Measurements from ENCODE around the gene EPM2A. TPM values are rescaled to one million over a fixed set of nuclear protein-coding genes. Genes with fewer than 3 reads are reported as not detected.

EPM2A gene
- total and polyA plus RNA-seq, 2 experiments from 2014 or later: 3.7 to 17.8 TPM

GRCh38 chr6:145620088-145620487 is 115.2 kb downstream of the EPM2A start (continued):
- TF ChIP-seq REST (IDR thresholded peaks at IDR 0.05; ENCODE audit: unreplicated experiment) (no peak), CTCF (conservative IDR thresholded peaks at IDR 0.05; ENCODE audit: low read depth in 2 of 2) (no peak), ZNF114 (CRISPR knock-in tag; IDR thresholded peaks at IDR 0.05) (no peak)

GRCh38 chr6:145609521-145609920 is 125.8 kb downstream of the EPM2A start:
- Histone ChIP-seq H4K20me1 (replicated peaks; ENCODE audit: insufficient read depth) (no peaks in the 10 kb centered on the region), H2AFZ (no peak overlapping the region), H3K4me3 (no peak overlapping the region), H3K79me2 (replicated peaks; ENCODE audit: insufficient read depth) (no peaks in the 10 kb centered on the region), H3K9me2 (ENCODE audit: insufficient read depth) (no peaks in the 10 kb centered on the region), H3K4me2 (no peak overlapping the region), H3F3A (replicated peaks; ENCODE audit: low read depth) (no peaks in the 10 kb centered on the region), H3K27me3 (ENCODE audit: insufficient read depth) (no peaks in the 10 kb centered on the region), H3K27ac (ENCODE audit: low read depth) (no peak overlapping the region), H3K36me3 (ENCODE audit: insufficient read depth) (no peaks in the 10 kb centered on the region), H3K4me1 (ENCODE audit: insufficient read depth) (no peaks in the 10 kb centered on the region)
- ATAC-seq: no peak
- Mint-ChIP-seq H3K27ac (no peak overlapping the region), H3K27me3 (ENCODE audit: insufficient read depth, low read depth, poor library complexity) (no peaks in the 10 kb centered on the region), H3K4me3 (no peak overlapping the region), H3K36me3 (ENCODE audit: low read depth) (no peaks in the 10 kb centered on the region), H3K4me1 (no peaks in the 10 kb centered on the region), H3K9me3 (no peaks in the 10 kb centered on the region)
- DNase-seq (ENCODE audit: low spot score): no peak
- TF ChIP-seq ZNF114 (CRISPR knock-in tag; IDR thresholded peaks at IDR 0.05) (no peak), ZNF331 (CRISPR knock-in tag; IDR thresholded peaks at IDR 0.05; ENCODE audit: low read depth) (no peak), STAT1 (IDR thresholded peaks at IDR 0.05; ENCODE audit: unreplicated experiment) (no peak), NANOG (IDR thresholded peaks at IDR 0.05; ENCODE audit: borderline replicate concordance) (no peak), CTCF (conservative IDR thresholded peaks at IDR 0.05; ENCODE audit: low read depth in 2 of 2) (no peak), POLR2AphosphoS5 (IDR thresholded peaks at IDR 0.05; ENCODE audit: low read depth) (no peak), CREB1 (CRISPR knock-in tag; IDR thresholded peaks at IDR 0.05; ENCODE audit: low read depth) (no peak)
